CD4-positive, alpha-beta memory T cell (primary cell): Measurements from ENCODE around the gene CASP10. TPM values are rescaled to one million over a fixed set of nuclear protein-coding genes. Genes with fewer than 3 reads are reported as not detected.

Experiments used
- CTCF ChIA-PET: fragments of 350-600 bp; sonication (Branson Sonifier 250); formaldehyde crosslinking; loops from one replicate; lab custom pipeline; 2021; ENCODE audit warnings: inconsistent platforms; ENCODE audit not compliant: partially characterized antibody; lab: Charles Lee
- POLR2A ChIA-PET: fragments of 350-600 bp; sonication (Branson Sonifier 250); formaldehyde crosslinking; loops from one replicate; lab custom pipeline; 2021; ENCODE audit not compliant: partially characterized antibody; lab: Charles Lee
- DNase-seq, 5 donors: peaks; one replicate each; pipeline versions ENCODE4 v3.0.0 to v3.0.0-alpha.2; 2020 to 2022; ENCODE audit warnings: mixed read lengths in 1 of 5
- H3K27ac ChIP-seq: one replicate; pipeline ENCODE4 v1.7.0; 2013; ENCODE audit warnings: low read depth, low read length
- H3K27me3 ChIP-seq: 2 replicates; pipeline ENCODE4 v1.7.0; 2013; ENCODE audit warnings: mild to moderate bottlenecking, low read length, moderate library complexity; ENCODE audit not compliant: insufficient read depth
- H3K36me3 ChIP-seq: 2 replicates; pipeline ENCODE4 v1.7.0; 2013; ENCODE audit warnings: mild to moderate bottlenecking, low read length, moderate library complexity; ENCODE audit not compliant: insufficient read depth
- H3K4me1 ChIP-seq: 2 replicates; pipeline ENCODE4 v1.7.0; 2013; ENCODE audit warnings: mild to moderate bottlenecking, low read length, moderate library complexity; ENCODE audit not compliant: insufficient read depth
- H3K4me3 ChIP-seq, 2 donors: one replicate each; pipeline ENCODE4 v1.7.0; 2013; ENCODE audit warnings: low read length in 2 of 2, mild to moderate bottlenecking in 1 of 2
- H3K9me3 ChIP-seq, 2 donors: one replicate each; pipeline ENCODE4 v1.7.0; 2013; ENCODE audit warnings: low read length in 2 of 2, control low read depth in 1 of 2; ENCODE audit not compliant: control insufficient read depth in 1 of 2
- H3K27ac Mint-ChIP-seq, 7 donors: one replicate each; pipeline ENCODE4 v1.8.0; 2020 to 2021; ENCODE audit warnings: mixed read lengths in 7 of 7, mild to moderate bottlenecking in 6 of 7, inconsistent platforms in 3 of 7, moderate library complexity in 3 of 7
- H3K27me3 Mint-ChIP-seq, 2 donors: one replicate each; pipeline ENCODE4 v1.8.0; 2020 to 2021; ENCODE audit warnings: mixed read lengths in 2 of 2
- H3K36me3 Mint-ChIP-seq, 2 donors: one replicate each; pipeline ENCODE4 v1.8.0; 2020 to 2021; ENCODE audit warnings: mixed read lengths in 2 of 2, inconsistent platforms in 1 of 2, mild to moderate bottlenecking in 1 of 2
- H3K4me1 Mint-ChIP-seq, 4 donors: one replicate each; pipeline ENCODE4 v1.8.0; 2020 to 2021; ENCODE audit warnings: mixed read lengths in 4 of 4, mild to moderate bottlenecking in 1 of 4
- H3K4me3 Mint-ChIP-seq, 8 donors: one replicate each; pipeline ENCODE4 v1.8.0; 2020 to 2021; ENCODE audit warnings: mixed read lengths in 8 of 8, mild to moderate bottlenecking in 7 of 8, moderate library complexity in 6 of 8, inconsistent platforms in 3 of 8
- H3K9me3 Mint-ChIP-seq, 8 donors: one replicate each; pipeline ENCODE4 v1.8.0; 2020 to 2021; ENCODE audit warnings: mixed read lengths in 8 of 8, mild to moderate bottlenecking in 5 of 8, inconsistent platforms in 3 of 8, moderate library complexity in 1 of 8
- intact Hi-C: fragments of 100-400 bp; cut with micrococcal nuclease; formaldehyde crosslinking; loops from one replicate; pipeline ENCODE4 v1.15.1; 2023
- polyA plus RNA-seq, 2 donors: library from polyadenylated mRNA; unstranded; fragments of 300-500 nt; fragmentation: Illumina TruSeq; gene quantifications; one replicate each; pipeline ENCODE4 v1.2.3, GENCODE V29; 2021
- total RNA-seq, 2 experiments: library from RNA; stranded (reverse); gene quantifications; one replicate each; pipeline ENCODE4 v1.2.3, GENCODE V29; 2021

The CASP10 gene
- total and polyA plus RNA-seq, 4 experiments from 2014 or later = 15.3 to 36.6 (median 23.0) TPM

DNA sequence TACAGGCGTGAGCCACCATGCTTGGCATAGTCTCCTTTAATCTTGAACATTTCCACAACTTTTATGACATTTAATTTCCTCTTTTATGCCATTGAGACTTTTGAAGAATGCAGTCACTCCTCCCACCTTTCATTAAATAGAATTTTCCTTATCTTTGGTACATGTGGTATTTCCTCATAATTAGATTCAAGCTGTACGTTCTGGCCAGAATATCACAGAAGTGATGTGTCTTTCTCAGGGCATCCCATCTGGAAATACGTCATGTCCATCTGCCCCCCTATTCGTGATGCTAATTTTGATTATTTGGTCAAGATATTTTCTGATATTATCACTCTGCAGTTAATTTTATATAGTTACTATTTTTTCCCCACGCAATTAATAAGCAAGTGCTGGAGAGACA, 16.9 kb downstream of the CASP10 start:
- no peak for DNase-seq
- peaks cover 50 to 51% of the 10 kb centered on the region in 2 donors for H3K36me3 Mint-ChIP-seq
- no peaks in the 10 kb centered on the region for H3K27me3 ChIP-seq
- POLR2A ChIA-PET = no interaction called here
- H3K9me3 ChIP-seq = no peaks in the 10 kb centered on the region
- CTCF ChIA-PET = interaction anchor here (1.3 kb wide), 1 partner anchor 17 kb away, joined by 7 read pairs; the partner anchor contains the start of gene CASP10
- peak overlapping the region in 5 of 7 donors; percentile 1 to 66 (median 63) for H3K27ac Mint-ChIP-seq
- no peaks in the 10 kb centered on the region for H3K27me3 Mint-ChIP-seq
- H3K9me3 Mint-ChIP-seq = no peaks in the 10 kb centered on the region
- H3K27ac ChIP-seq = no peak overlapping the region
- H3K4me1 Mint-ChIP-seq = peaks cover 18 to 37% (median 28%) of the 10 kb centered on the region in 4 donors
- H3K36me3 ChIP-seq = peaks cover 21% of the 10 kb centered on the region
- intact Hi-C loops = no loop called here
- H3K4me1 ChIP-seq = peaks cover 28% of the 10 kb centered on the region
- H3K4me3 Mint-ChIP-seq = no peak overlapping the region
- H3K4me3 ChIP-seq = no peak overlapping the region

DNA sequence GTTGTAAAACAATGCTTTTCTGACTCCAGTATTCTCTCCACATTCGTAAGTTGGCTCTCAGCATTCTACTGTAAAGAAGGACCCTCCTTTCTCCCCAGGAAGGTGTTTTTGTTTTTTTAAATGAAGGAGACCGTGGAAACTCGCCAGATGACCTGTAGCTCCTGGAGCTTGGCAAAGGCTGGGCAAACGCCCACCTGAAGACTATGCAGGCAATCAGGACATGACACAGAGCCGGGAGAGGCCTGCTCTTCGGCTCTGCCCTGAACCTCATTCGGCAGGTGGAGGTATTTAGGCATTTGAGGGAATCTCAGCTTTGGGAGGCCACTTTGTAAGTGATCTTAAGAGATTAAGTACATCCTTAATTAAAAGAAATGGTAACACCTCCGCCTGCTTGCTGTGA, 17.4 kb downstream of the CASP10 start:
- peaks cover 20% of the 10 kb centered on the region for H3K36me3 ChIP-seq
- no peaks in the 10 kb centered on the region for H3K27me3 ChIP-seq
- H3K9me3 ChIP-seq = no peaks in the 10 kb centered on the region
- Mint-ChIP-seq H3K27me3 (no peaks in the 10 kb centered on the region), H3K36me3 (peaks cover 47 to 48% of the 10 kb centered on the region in 2 donors), H3K4me3 (no peak overlapping the region), H3K9me3 (no peaks in the 10 kb centered on the region), H3K4me1 (peaks cover 17 to 33% (median 27%) of the 10 kb centered on the region in 4 donors), H3K27ac (peak overlapping the region in 6 of 7 donors; percentile 1 to 66 (median 57))
- ChIA-PET POLR2A (interaction anchor here (1.0 to 1.4 kb wide), 2 partner anchors 12 to 32 kb away, joined by 5 read pairs; no protein-coding TSS in a partner anchor), CTCF (interaction anchor here (1.2 to 1.3 kb wide), 3 partner anchors 18 to 32 kb away, joined by 3 to 7 read pairs (median 3); partner anchors contain the start of gene CASP10)
- no peak overlapping the region for H3K27ac ChIP-seq
- peaks cover 29% of the 10 kb centered on the region for H3K4me1 ChIP-seq
- intact Hi-C loops = no loop called here
- no peak for DNase-seq
- H3K4me3 ChIP-seq = no peak overlapping the region

DNA sequence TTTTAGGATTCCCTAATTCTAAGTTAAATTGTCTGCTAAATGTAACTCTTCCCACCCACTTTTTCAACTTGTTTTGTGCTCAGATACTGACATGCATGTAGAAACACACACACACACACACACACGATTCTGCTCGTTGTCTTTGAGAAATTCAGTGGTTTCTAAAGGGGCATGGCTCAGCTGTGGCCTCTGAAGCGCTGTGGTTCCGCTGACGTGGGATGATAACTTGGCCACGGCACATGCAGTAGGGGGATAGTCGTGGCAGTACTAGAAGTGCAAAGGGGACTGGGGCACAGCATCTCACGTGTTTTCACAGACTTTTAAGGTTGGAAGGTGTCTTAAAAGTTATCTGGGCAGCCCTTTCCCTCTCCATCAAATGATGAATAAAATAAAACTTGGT, 18.4 kb downstream of the CASP10 start:
- H3K4me3 Mint-ChIP-seq = no peak overlapping the region
- H3K27ac Mint-ChIP-seq = peak overlapping the region in 3 of 7 donors; percentile 39 to 69 (median 64)
- peaks cover 16 to 27% (median 21%) of the 10 kb centered on the region in 4 donors for H3K4me1 Mint-ChIP-seq
- CTCF ChIA-PET = interaction anchor here (1.2 to 1.3 kb wide), 2 partner anchors 24 to 31 kb away, joined by 3 read pairs; no protein-coding TSS in a partner anchor
- Histone ChIP-seq H3K27ac (no peak overlapping the region), H3K4me3 (no peak overlapping the region), H3K4me1 (peaks cover 20% of the 10 kb centered on the region), H3K9me3 (no peaks in the 10 kb centered on the region), H3K27me3 (no peaks in the 10 kb centered on the region), H3K36me3 (peaks cover 10% of the 10 kb centered on the region)
- H3K36me3 Mint-ChIP-seq = peaks cover 42% of the 10 kb centered on the region in 2 donors
- no peak for DNase-seq
- intact Hi-C loops = no loop called here
- POLR2A ChIA-PET = interaction anchor here (1.0 to 1.8 kb wide), 4 partner anchors 9 to 31 kb away, joined by 3 to 6 read pairs (median 5); partner anchors contain the start of gene CASP10
- no peaks in the 10 kb centered on the region for H3K9me3 Mint-ChIP-seq
- no peaks in the 10 kb centered on the region for H3K27me3 Mint-ChIP-seq

DNA sequence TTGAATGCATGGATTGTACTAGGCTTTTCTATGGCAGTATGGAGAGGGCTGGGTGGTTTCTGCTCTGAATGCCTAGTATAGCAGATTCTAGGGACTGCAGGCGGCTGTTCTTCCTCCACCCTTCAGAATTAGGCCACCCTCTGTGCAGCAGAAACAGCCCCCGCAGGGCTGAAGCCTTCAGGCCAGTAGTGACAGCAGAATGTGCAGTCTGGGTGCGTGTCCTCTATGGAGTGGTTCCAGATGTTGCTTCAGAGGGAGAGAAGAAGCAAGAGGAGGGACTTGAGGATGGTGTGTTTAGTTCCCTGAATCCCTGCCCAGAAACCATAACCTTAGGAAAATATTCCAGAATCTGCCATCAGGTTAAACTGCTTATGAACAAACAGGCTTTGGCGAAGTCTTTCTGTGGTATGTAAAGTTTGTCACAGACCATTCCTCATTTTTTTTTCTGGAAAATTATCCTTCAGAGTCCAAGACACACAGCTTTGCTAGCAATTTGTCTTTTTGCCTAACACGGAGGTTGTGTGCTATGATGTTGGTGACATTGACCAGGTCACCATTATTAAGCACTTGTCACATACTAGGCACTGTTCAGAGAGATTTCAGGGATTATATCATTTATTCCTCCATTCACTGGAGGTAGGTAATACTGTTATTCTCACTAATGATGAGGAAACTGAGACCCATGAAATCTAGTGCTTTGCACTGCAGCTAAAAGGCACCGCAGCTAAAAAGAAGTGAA, 21.1 kb downstream of the CASP10 start:
- DNase-seq = no peak
- Histone ChIP-seq H3K4me3 (no peak overlapping the region), H3K9me3 (no peaks in the 10 kb centered on the region), H3K27ac (no peak overlapping the region), H3K27me3 (no peaks in the 10 kb centered on the region), H3K36me3 (peaks cover 12% of the 10 kb centered on the region), H3K4me1 (peaks cover 13% of the 10 kb centered on the region)
- Mint-ChIP-seq H3K4me1 (peaks cover 14 to 25% (median 18%) of the 10 kb centered on the region in 4 donors), H3K9me3 (no peaks in the 10 kb centered on the region), H3K36me3 (peaks cover 37 to 38% of the 10 kb centered on the region in 2 donors), H3K4me3 (no peak overlapping the region), H3K27me3 (no peaks in the 10 kb centered on the region), H3K27ac (peak overlapping the region in 1 of 7 donors; percentile 59)
- POLR2A ChIA-PET = interaction anchor here (1.4 kb wide), 1 partner anchor 8 kb away, joined by 3 read pairs; no protein-coding TSS in a partner anchor
- intact Hi-C loops = no loop called here
- CTCF ChIA-PET = interaction anchor here (0.9 to 3.1 kb wide), 4 partner anchors 8 to 28 kb away, joined by 3 to 11 read pairs (median 4); partner anchors contain the start of gene CASP10

DNA sequence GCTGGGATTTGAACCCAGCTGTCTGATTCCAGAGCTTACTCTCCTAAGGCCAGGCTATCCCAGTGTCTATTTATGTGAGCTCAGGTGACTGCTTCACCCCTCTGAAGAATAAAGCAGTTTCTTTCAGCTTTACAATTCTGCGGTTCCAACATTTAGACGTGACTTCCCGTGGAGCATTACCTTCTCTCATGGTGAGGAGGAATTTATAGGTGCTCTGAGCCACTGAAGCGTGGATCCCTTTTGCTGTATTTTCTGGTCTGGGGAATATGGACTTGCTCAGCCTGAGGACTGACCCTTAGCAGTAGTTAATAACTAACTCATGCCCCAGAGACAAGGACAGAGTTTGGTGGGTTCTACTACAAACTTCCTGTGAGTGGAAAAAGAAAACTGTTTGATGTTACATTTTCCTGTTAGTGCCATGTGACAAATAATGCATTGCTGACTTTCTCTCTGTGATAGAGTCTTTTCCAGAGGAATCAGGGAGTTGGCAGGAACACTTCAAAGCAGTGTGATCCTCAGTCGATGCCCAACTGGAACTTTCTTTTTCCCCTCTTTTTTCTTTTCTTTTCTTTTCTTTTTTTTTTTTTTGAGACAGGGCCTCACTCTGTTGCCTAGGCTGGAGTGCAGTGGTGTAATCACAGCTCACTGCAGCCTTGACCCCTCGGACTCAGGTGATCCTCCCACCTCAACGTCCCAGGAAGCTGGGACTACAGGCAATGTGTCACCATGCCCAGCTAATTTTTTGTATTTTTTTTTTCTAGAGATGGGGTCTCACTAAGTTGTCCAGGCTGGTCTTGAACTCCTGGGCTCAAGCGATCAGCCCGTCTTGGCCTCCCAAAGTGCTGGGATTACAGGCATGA, 21.9 kb downstream of the CASP10 start:
- Histone ChIP-seq H3K9me3 (no peaks in the 10 kb centered on the region), H3K27me3 (no peaks in the 10 kb centered on the region), H3K27ac (no peak overlapping the region), H3K36me3 (peaks cover 19% of the 10 kb centered on the region), H3K4me1 (peaks cover 17% of the 10 kb centered on the region), H3K4me3 (no peak overlapping the region)
- Mint-ChIP-seq H3K4me1 (peaks cover 13 to 27% (median 22%) of the 10 kb centered on the region in 4 donors), H3K4me3 (no peak overlapping the region), H3K27ac (peak overlapping the region in 5 of 7 donors; percentile 10 to 70 (median 47)), H3K36me3 (peaks cover 41 to 42% of the 10 kb centered on the region in 2 donors), H3K9me3 (no peaks in the 10 kb centered on the region), H3K27me3 (no peaks in the 10 kb centered on the region)
- ChIA-PET CTCF (interaction anchor here (0.9 to 3.1 kb wide), 3 partner anchors 9 to 28 kb away, joined by 3 to 11 read pairs (median 4); partner anchors contain the start of gene CASP10), POLR2A (interaction anchor here (1.4 kb wide), 1 partner anchor 9 kb away, joined by 3 read pairs; no protein-coding TSS in a partner anchor)
- no peak for DNase-seq
- intact Hi-C loops = no loop called here

DNA sequence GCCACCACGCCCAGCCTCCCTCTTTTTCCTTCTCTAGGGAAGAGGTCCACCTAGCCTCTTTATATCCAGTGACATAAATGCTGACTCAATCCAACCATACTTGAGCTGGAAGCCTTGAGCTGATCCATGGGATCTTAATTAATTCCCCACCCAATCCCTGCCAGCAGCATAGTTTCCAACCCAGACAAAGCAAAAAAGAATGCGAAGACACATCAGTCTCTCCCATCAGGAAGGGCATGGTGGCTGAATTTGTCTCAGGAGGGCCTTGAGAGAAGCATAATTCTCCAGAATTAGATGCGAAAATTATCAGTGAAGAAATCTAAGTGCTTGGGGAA, 22.5 kb downstream of the CASP10 start:
- Histone ChIP-seq H3K4me3 (no peak overlapping the region), H3K9me3 (no peaks in the 10 kb centered on the region), H3K36me3 (peaks cover 20% of the 10 kb centered on the region), H3K4me1 (peaks cover 23% of the 10 kb centered on the region), H3K27me3 (no peaks in the 10 kb centered on the region), H3K27ac (no peak overlapping the region)
- intact Hi-C loops = no loop called here
- peak overlapping the region in 3 of 7 donors; percentile 47 to 70 (median 54) for H3K27ac Mint-ChIP-seq
- DNase-seq = no peak
- peaks cover 42 to 44% of the 10 kb centered on the region in 2 donors for H3K36me3 Mint-ChIP-seq
- H3K9me3 Mint-ChIP-seq = no peaks in the 10 kb centered on the region
- no peaks in the 10 kb centered on the region for H3K27me3 Mint-ChIP-seq
- CTCF ChIA-PET = interaction anchor here (1.3 to 3.1 kb wide), 2 partner anchors 9 to 27 kb away, joined by 4 to 11 read pairs; no protein-coding TSS in a partner anchor
- POLR2A ChIA-PET = interaction anchor here (0.8 to 1.4 kb wide), 2 partner anchors 9 to 11 kb away, joined by 3 read pairs; no protein-coding TSS in a partner anchor
- no peak overlapping the region for H3K4me3 Mint-ChIP-seq
- H3K4me1 Mint-ChIP-seq = peaks cover 15 to 30% (median 25%) of the 10 kb centered on the region in 4 donors
